Measurements from ENCODE around the gene PIP5K1B. TPM values are rescaled to one million over a fixed set of nuclear protein-coding genes. Genes with fewer than 3 reads are reported as not detected.

The PIP5K1B gene
- total RNA-seq, 2 donors from 2014 or later = 0.55 to 0.99 TPM

GRCh38 chr9:68777070-68777763 is 72.2 kb downstream of the PIP5K1B start:
- DNase-seq (no peak), ATAC-seq (no peak)
- H3K27ac Mint-ChIP-seq = no peak overlapping the region
- H3K4me1 Mint-ChIP-seq = no peaks in the 10 kb centered on the region
- H3K27me3 Mint-ChIP-seq = peaks cover 7% of the 10 kb centered on the region
- H3K36me3 Mint-ChIP-seq (ENCODE audit: low read depth) = peaks cover 2% of the 10 kb centered on the region
- no peaks in the 10 kb centered on the region for H3K9me3 ChIP-seq (ENCODE audit: control insufficient read depth, low read length, poor library complexity, severe bottlenecking)
- H3K4me3 Mint-ChIP-seq = no peak overlapping the region

GRCh38 chr9:68778635-68779034 is 73.6 kb downstream of the PIP5K1B start:
- ATAC-seq (no peak), DNase-seq (no peak)
- Mint-ChIP-seq H3K27me3 (peaks cover 7% of the 10 kb centered on the region), H3K27ac (no peak overlapping the region), H3K36me3 (ENCODE audit: low read depth) (peaks cover 2% of the 10 kb centered on the region), H3K4me3 (no peak overlapping the region), H3K4me1 (no peaks in the 10 kb centered on the region)
- no peaks in the 10 kb centered on the region for H3K9me3 ChIP-seq (ENCODE audit: control insufficient read depth, low read length, poor library complexity, severe bottlenecking)

- no peaks in the 10 kb centered on the region for H3K4me1 Mint-ChIP-seq
- H3K36me3 Mint-ChIP-seq (ENCODE audit: low read depth) = peaks cover 2% of the 10 kb centered on the region
- no peak overlapping the region for H3K4me3 Mint-ChIP-seq
- H3K27ac Mint-ChIP-seq = no peak overlapping the region
- H3K9me3 ChIP-seq (ENCODE audit: control insufficient read depth, low read length, poor library complexity, severe bottlenecking) = no peaks in the 10 kb centered on the region
- peaks cover 7% of the 10 kb centered on the region for H3K27me3 Mint-ChIP-seq
- peak; percentile 89 for ATAC-seq
- peak; percentile 88 to 94 (median 90) for DNase-seq
Observed at GRCh38 chr9:68779558-68780379, 74.7 kb downstream of the PIP5K1B start.

- H3K9me3 ChIP-seq (ENCODE audit: control insufficient read depth, low read length, poor library complexity, severe bottlenecking) = no peaks in the 10 kb centered on the region
- no peak for ATAC-seq
- H3K27ac Mint-ChIP-seq = no peak overlapping the region
- no peak overlapping the region for H3K4me3 Mint-ChIP-seq
- H3K27me3 Mint-ChIP-seq = peaks cover 2% of the 10 kb centered on the region
- H3K4me1 Mint-ChIP-seq = peaks cover under 1% of the 10 kb centered on the region
- peaks cover 2% of the 10 kb centered on the region for H3K36me3 Mint-ChIP-seq (ENCODE audit: low read depth)
- no peak for DNase-seq
Observed at GRCh38 chr9:68780380-68780712, 75.3 kb downstream of the PIP5K1B start.

- no peak for DNase-seq
- ATAC-seq = no peak
- H3K27me3 Mint-ChIP-seq = no peaks in the 10 kb centered on the region
Observed at GRCh38 chr9:68780720-68781119, 75.7 kb downstream of the PIP5K1B start.

GRCh38 chr9:68781928-68782327 is 76.9 kb downstream of the PIP5K1B start:
- Mint-ChIP-seq H3K4me3 (peak overlapping the region; percentile 34), H3K36me3 (ENCODE audit: low read depth) (peaks cover 2% of the 10 kb centered on the region), H3K4me1 (peaks cover 2% of the 10 kb centered on the region), H3K27ac (peak overlapping the region; percentile 44), H3K27me3 (no peaks in the 10 kb centered on the region)
- DNase-seq = no peak
- H3K9me3 ChIP-seq (ENCODE audit: control insufficient read depth, low read length, poor library complexity, severe bottlenecking) = no peaks in the 10 kb centered on the region
- no peak for ATAC-seq

More at GRCh38 chr9:68780720-68781119, 75.7 kb downstream of the PIP5K1B start:
- H3K4me1 Mint-ChIP-seq = peaks cover 2% of the 10 kb centered on the region
- peaks cover 2% of the 10 kb centered on the region for H3K36me3 Mint-ChIP-seq (ENCODE audit: low read depth)
- no peaks in the 10 kb centered on the region for H3K9me3 ChIP-seq (ENCODE audit: control insufficient read depth, low read length, poor library complexity, severe bottlenecking)
- H3K27ac Mint-ChIP-seq = no peak overlapping the region
- H3K4me3 Mint-ChIP-seq = no peak overlapping the region

GRCh38 chr9:68782546-68782945 is 77.5 kb downstream of the PIP5K1B start:
- no peak for DNase-seq
- H3K27ac Mint-ChIP-seq = no peak overlapping the region
- H3K27me3 Mint-ChIP-seq = no peaks in the 10 kb centered on the region
- no peak overlapping the region for H3K4me3 Mint-ChIP-seq
- H3K4me1 Mint-ChIP-seq = peaks cover 2% of the 10 kb centered on the region
- H3K9me3 ChIP-seq (ENCODE audit: control insufficient read depth, low read length, poor library complexity, severe bottlenecking) = no peaks in the 10 kb centered on the region
- no peak for ATAC-seq
- H3K36me3 Mint-ChIP-seq (ENCODE audit: low read depth) = peaks cover 2% of the 10 kb centered on the region

GRCh38 chr9:68785965-68786364 is 80.9 kb downstream of the PIP5K1B start:
- Mint-ChIP-seq H3K4me1 (peaks cover 2% of the 10 kb centered on the region), H3K27me3 (no peaks in the 10 kb centered on the region), H3K4me3 (no peak overlapping the region), H3K36me3 (ENCODE audit: low read depth) (no peaks in the 10 kb centered on the region), H3K27ac (no peak overlapping the region)
- DNase-seq = no peak
- H3K9me3 ChIP-seq (ENCODE audit: control insufficient read depth, low read length, poor library complexity, severe bottlenecking) = no peaks in the 10 kb centered on the region
- ATAC-seq = no peak

- no peaks in the 10 kb centered on the region for H3K9me3 ChIP-seq (ENCODE audit: control insufficient read depth, low read length, poor library complexity, severe bottlenecking)
- Mint-ChIP-seq H3K27me3 (peaks cover 9% of the 10 kb centered on the region), H3K27ac (no peak overlapping the region), H3K36me3 (ENCODE audit: low read depth) (no peaks in the 10 kb centered on the region), H3K4me3 (no peak overlapping the region), H3K4me1 (peaks cover 3% of the 10 kb centered on the region)
- ATAC-seq = no peak
- DNase-seq = no peak
Observed at GRCh38 chr9:68791169-68791568, 86.1 kb downstream of the PIP5K1B start.

- peaks cover 3% of the 10 kb centered on the region for H3K4me1 Mint-ChIP-seq
- peaks cover 23% of the 10 kb centered on the region for H3K27me3 Mint-ChIP-seq
- no peak for ATAC-seq
- H3K9me3 ChIP-seq (ENCODE audit: control insufficient read depth, low read length, poor library complexity, severe bottlenecking) = no peaks in the 10 kb centered on the region
- DNase-seq = no peak
- no peak overlapping the region for H3K27ac Mint-ChIP-seq
- peaks cover 4% of the 10 kb centered on the region for H3K36me3 Mint-ChIP-seq (ENCODE audit: low read depth)
- H3K4me3 Mint-ChIP-seq = no peak overlapping the region
Observed at GRCh38 chr9:68793605-68794343, 88.7 kb downstream of the PIP5K1B start.

- H3K27ac Mint-ChIP-seq = no peak overlapping the region
- H3K4me3 Mint-ChIP-seq = no peak overlapping the region
- ATAC-seq = no peak
- no peaks in the 10 kb centered on the region for H3K9me3 ChIP-seq (ENCODE audit: control insufficient read depth, low read length, poor library complexity, severe bottlenecking)
- H3K27me3 Mint-ChIP-seq = peaks cover 23% of the 10 kb centered on the region
- DNase-seq = no peak
- peaks cover 3% of the 10 kb centered on the region for H3K4me1 Mint-ChIP-seq
- peaks cover 5% of the 10 kb centered on the region for H3K36me3 Mint-ChIP-seq (ENCODE audit: low read depth)
Observed at GRCh38 chr9:68794898-68795297, 89.9 kb downstream of the PIP5K1B start.

GRCh38 chr9:68795411-68795810 is 90.4 kb downstream of the PIP5K1B start:
- Mint-ChIP-seq H3K27me3 (peaks cover 23% of the 10 kb centered on the region), H3K36me3 (ENCODE audit: low read depth) (peaks cover 5% of the 10 kb centered on the region), H3K4me3 (no peak overlapping the region), H3K4me1 (peaks cover 3% of the 10 kb centered on the region), H3K27ac (no peak overlapping the region)
- no peaks in the 10 kb centered on the region for H3K9me3 ChIP-seq (ENCODE audit: control insufficient read depth, low read length, poor library complexity, severe bottlenecking)
- DNase-seq = no peak
- no peak for ATAC-seq

- Mint-ChIP-seq H3K27ac (no peak overlapping the region), H3K27me3 (peaks cover 17% of the 10 kb centered on the region), H3K4me1 (no peaks in the 10 kb centered on the region), H3K4me3 (no peak overlapping the region), H3K36me3 (ENCODE audit: low read depth) (peaks cover 5% of the 10 kb centered on the region)
- H3K9me3 ChIP-seq (ENCODE audit: control insufficient read depth, low read length, poor library complexity, severe bottlenecking) = no peaks in the 10 kb centered on the region
- ATAC-seq (no peak), DNase-seq (no peak)
Observed at GRCh38 chr9:68797116-68797515, 92.1 kb downstream of the PIP5K1B start.

All from T-helper 17 cell (primary cell).